Measurements from ENCODE around the gene KCNN3. TPM values are rescaled to one million over a fixed set of nuclear protein-coding genes. Genes with fewer than 3 reads are reported as not detected.

The KCNN3 gene
- total and polyA plus RNA-seq, 2 donors (not counting 1 experiment from before 2014, with no cell fraction given): 0.17 to 0.82 TPM

GRCh38 chr1:154743526-154744036 lies 126.5 kb downstream of the KCNN3 start:
- WGBS (ENCODE audit: insufficient coverage): 99% methylated on average over 5 of the region's 9 CpGs
- ChIA-PET CTCF (interaction anchor here (1.2 to 1.8 kb wide), 2 partner anchors 16 to 184 kb away, joined by 4 to 5 read pairs; no protein-coding TSS in a partner anchor), POLR2A (no interaction called here)
- no peak overlapping the region for H3K9ac ChIP-seq (ENCODE audit: low read length)
- no peaks in the 10 kb centered on the region for H3K36me3 ChIP-seq (replicated peaks in 1 of 2; ENCODE audit: control extremely low read depth in 1 of 2, control insufficient read depth in 1 of 2, extremely low read depth in 1 of 2, insufficient read depth in 2 of 2, low read length in 1 of 2)
- Mint-ChIP-seq H3K27me3 (peaks cover 60% of the 10 kb centered on the region), H3K4me3 (no peak overlapping the region), H3K9me3 (ENCODE audit: insufficient read depth) (no peaks in the 10 kb centered on the region), H3K4me1 (peaks cover 13% of the 10 kb centered on the region), H3K27ac (no peak overlapping the region)
- DNase-seq (no peak), ATAC-seq (ENCODE audit: low read depth) (no peak)
- no peaks in the 10 kb centered on the region for H3K79me2 ChIP-seq (ENCODE audit: control insufficient read depth, insufficient read depth, low read length)
- peaks cover 0 to 19% (median 7%) of the 10 kb centered on the region in 4 experiments for H3K27me3 ChIP-seq (replicated peaks in 1 of 4; ENCODE audit: control extremely low read depth in 1 of 4, control insufficient read depth in 3 of 4, insufficient read depth in 4 of 4, low read length in 3 of 4)
- H3K4me1 ChIP-seq (ENCODE audit: control insufficient read depth in 2 of 2, insufficient read depth in 2 of 2, low read length in 2 of 2): peaks cover 14 to 17% of the 10 kb centered on the region in 2 donors
- no peak overlapping the region for H3K4me2 ChIP-seq (replicated peaks; ENCODE audit: low read depth, low read length, poor library complexity, severe bottlenecking)
- intact Hi-C loops (cut with micrococcal nuclease): no loop called here
- no peak overlapping the region for H3K4me3 ChIP-seq (ENCODE audit: control extremely low read depth in 1 of 5, extremely low read depth in 1 of 5, insufficient read depth in 1 of 5, low read depth in 2 of 5, low read length in 4 of 5)
- no peak overlapping the region for H2AFZ ChIP-seq (ENCODE audit: insufficient read depth, low read depth, low read length, poor library complexity, severe bottlenecking)
- no peak for TF ChIP-seq EZH2 (IDR thresholded peaks at IDR 0.05; ENCODE audit: borderline replicate concordance, insufficient read depth, low read depth, low read length, poor library complexity, severe bottlenecking)
- H3K27ac ChIP-seq (ENCODE audit: low read length in 2 of 2): no peak overlapping the region
- no peaks in the 10 kb centered on the region for H4K20me1 ChIP-seq (ENCODE audit: control insufficient read depth, insufficient read depth, low read length, poor library complexity, severe bottlenecking)
- no peaks in the 10 kb centered on the region for H3K9me3 ChIP-seq (ENCODE audit: control extremely low read depth in 1 of 3, control insufficient read depth in 2 of 3, insufficient read depth in 1 of 3, low read length in 2 of 3)

GRCh38 chr1:154742606-154743005 lies 127.5 kb downstream of the KCNN3 start:
- H3K27ac Mint-ChIP-seq: no peak overlapping the region
- H3K9me3 ChIP-seq (ENCODE audit: control extremely low read depth in 1 of 3, control insufficient read depth in 2 of 3, insufficient read depth in 1 of 3, low read length in 2 of 3): no peaks in the 10 kb centered on the region
- H3K9me3 Mint-ChIP-seq (ENCODE audit: insufficient read depth): no peaks in the 10 kb centered on the region
- 93% methylated on average over 11 of the region's 11 CpGs for WGBS (ENCODE audit: insufficient coverage)
- no peaks in the 10 kb centered on the region for H3K36me3 ChIP-seq (replicated peaks in 1 of 2; ENCODE audit: control extremely low read depth in 1 of 2, control insufficient read depth in 1 of 2, extremely low read depth in 1 of 2, insufficient read depth in 2 of 2, low read length in 1 of 2)
- ChIA-PET CTCF (interaction anchor here (1.1 kb wide), 1 partner anchor 8 kb away, joined by 3 read pairs; no protein-coding TSS in a partner anchor), POLR2A (no interaction called here)
- H3K4me1 Mint-ChIP-seq: peaks cover 5% of the 10 kb centered on the region
- no peaks in the 10 kb centered on the region for H4K20me1 ChIP-seq (ENCODE audit: control insufficient read depth, insufficient read depth, low read length, poor library complexity, severe bottlenecking)
- H3K4me1 ChIP-seq (ENCODE audit: control insufficient read depth in 2 of 2, insufficient read depth in 2 of 2, low read length in 2 of 2): peaks cover 6 to 7% of the 10 kb centered on the region in 2 donors
- intact Hi-C loops (cut with micrococcal nuclease): no loop called here
- H3K79me2 ChIP-seq (ENCODE audit: control insufficient read depth, insufficient read depth, low read length): no peaks in the 10 kb centered on the region
- no peak overlapping the region for H3K9ac ChIP-seq (ENCODE audit: low read length)
- DNase-seq: no peak
- no peak for ATAC-seq (ENCODE audit: low read depth)
- H3K27ac ChIP-seq (ENCODE audit: low read length in 2 of 2): no peak overlapping the region
- H3K4me3 ChIP-seq (ENCODE audit: control extremely low read depth in 1 of 5, extremely low read depth in 1 of 5, insufficient read depth in 1 of 5, low read depth in 2 of 5, low read length in 4 of 5): no peak overlapping the region
- no peak overlapping the region for H2AFZ ChIP-seq (ENCODE audit: insufficient read depth, low read depth, low read length, poor library complexity, severe bottlenecking)
- no peak overlapping the region for H3K4me2 ChIP-seq (replicated peaks; ENCODE audit: low read depth, low read length, poor library complexity, severe bottlenecking)
- H3K27me3 Mint-ChIP-seq: peaks cover 60% of the 10 kb centered on the region
- no peak for TF ChIP-seq CTCF (IDR thresholded peaks at IDR 0.05)
- TF ChIP-seq EZH2 (IDR thresholded peaks at IDR 0.05; ENCODE audit: borderline replicate concordance, insufficient read depth, low read depth, low read length, poor library complexity, severe bottlenecking): no peak
- no peak overlapping the region for H3K4me3 Mint-ChIP-seq
- peaks cover 0 to 19% (median 7%) of the 10 kb centered on the region in 4 experiments for H3K27me3 ChIP-seq (replicated peaks in 1 of 4; ENCODE audit: control extremely low read depth in 1 of 4, control insufficient read depth in 3 of 4, insufficient read depth in 4 of 4, low read length in 3 of 4)

Measured in B cell (primary cell).